MM.1S (cell line): Measurements from ENCODE around the gene ZMIZ1.

Experiments
- DNase-seq: peaks from one replicate; pipeline ENCODE4 v3.0.0-alpha.2; 2015
- H2AFZ ChIP-seq: fragments of 300-600 bp; sonication (generic); 2 replicates; pipeline ENCODE4 v1.6.0; 2016; ENCODE audit warnings: antibody characterized with exemption, low read length
- H3F3A ChIP-seq: fragments of 300-600 bp; sonication (generic); 2 replicates; pipeline ENCODE4 v1.6.1; 2016; ENCODE audit warnings: mild to moderate bottlenecking, antibody characterized with exemption, low read length, moderate library complexity, mixed read lengths; ENCODE audit not compliant: insufficient read depth
- H3K27ac ChIP-seq: fragments of 300-600 bp; sonication (generic); 2 replicates; pipeline ENCODE4 v1.5.1; 2016; ENCODE audit warnings: mild to moderate bottlenecking, low read length
- H3K27me3 ChIP-seq: fragments of 300-600 bp; sonication (generic); replicated peaks from 2 replicates; pipeline ENCODE4 v1.6.0; 2016; ENCODE audit warnings: low read length; ENCODE audit not compliant: insufficient read depth
- H3K36me3 ChIP-seq: fragments of 300-600 bp; sonication (generic); replicated peaks from 2 replicates; pipeline ENCODE4 v1.6.1; 2016; ENCODE audit warnings: mild to moderate bottlenecking, low read length, mixed read lengths; ENCODE audit not compliant: insufficient read depth
- H3K4me1 ChIP-seq: fragments of 300-600 bp; sonication (generic); 2 replicates; pipeline ENCODE4 v1.6.1; 2016; ENCODE audit warnings: low read length, mixed read lengths
- H3K4me2 ChIP-seq: fragments of 300-600 bp; sonication (generic); 2 replicates; pipeline ENCODE4 v1.6.0; 2016; ENCODE audit warnings: low read depth, low read length
- H3K4me3 ChIP-seq: fragments of 300-600 bp; sonication (generic); 2 replicates; pipeline ENCODE4 v1.5.1; 2016; ENCODE audit warnings: low read length, mixed read lengths
- H3K79me2 ChIP-seq: fragments of 300-600 bp; sonication (generic); 2 replicates; pipeline ENCODE4 v1.6.1; 2016; ENCODE audit warnings: mixed run types, low read length, mixed read lengths
- H3K9ac ChIP-seq: fragments of 300-600 bp; sonication (generic); 2 replicates; pipeline ENCODE4 v1.6.1; 2016; ENCODE audit warnings: low read length, mixed read lengths
- H3K9me2 ChIP-seq: fragments of 300-600 bp; sonication (generic); replicated peaks from 2 replicates; pipeline ENCODE4 v1.6.1; 2016; ENCODE audit warnings: mild to moderate bottlenecking, low read length, mixed read lengths; ENCODE audit not compliant: insufficient read depth
- H3K9me3 ChIP-seq: fragments of 300-600 bp; sonication (generic); replicated peaks from 2 replicates; pipeline ENCODE4 v1.6.1; 2016; ENCODE audit warnings: mild to moderate bottlenecking, low read length, mixed read lengths; ENCODE audit not compliant: insufficient read depth
- H4K20me1 ChIP-seq: fragments of 300-600 bp; sonication (generic); 2 replicates; pipeline ENCODE4 v1.6.1; 2016; ENCODE audit warnings: mild to moderate bottlenecking, low read length, moderate library complexity, mixed read lengths; ENCODE audit not compliant: insufficient read depth
- EZH2 ChIP-seq: fragments of 300-600 bp; sonication (generic); optimal IDR thresholded peaks from 2 replicates; pipeline ENCODE3; 2017; ENCODE audit warnings: low read depth, mild to moderate bottlenecking, antibody characterized with exemption, low read length, mixed read lengths
- EZH2phosphoT487 ChIP-seq: fragments of 300-600 bp; sonication (generic); IDR thresholded peaks from 2 replicates; pipeline ENCODE4 v1.6.1; 2018; ENCODE audit warnings: antibody characterized with exemption, low read length
- TF ChIP-seq, protein P1 (sequence below): fragments of 300-600 bp; sonication (generic); IDR thresholded peaks from 2 replicates; pipeline ENCODE4 v1.5.1; 2016; ENCODE audit warnings: antibody characterized with exemption, low read length, mixed read lengths

The ZMIZ1 gene

DNA sequence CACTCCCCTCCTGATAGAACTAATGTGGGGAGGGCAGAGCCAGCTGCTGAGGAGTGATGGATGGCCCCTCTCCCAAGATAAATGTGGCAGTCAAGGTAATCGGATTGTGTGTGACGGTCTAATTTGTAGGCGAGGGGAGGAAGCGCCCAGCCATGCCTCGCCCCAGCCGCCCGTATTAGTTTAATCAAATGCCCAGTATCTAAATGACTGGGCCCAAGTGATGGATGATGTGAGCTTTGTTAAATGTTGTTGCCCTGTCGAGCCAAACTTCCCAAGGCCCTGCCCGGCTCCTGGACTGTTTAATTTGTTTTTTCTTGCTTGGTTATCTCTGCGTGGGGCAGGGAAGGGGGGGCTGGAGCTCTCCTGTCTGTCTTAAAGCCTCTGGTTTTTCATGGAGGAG is 190.1 kb downstream of the ZMIZ1 start:
- peaks cover 89% of the 10 kb centered on the region for H3K79me2 ChIP-seq
- H3F3A ChIP-seq: peaks cover 40% of the 10 kb centered on the region

DNA sequence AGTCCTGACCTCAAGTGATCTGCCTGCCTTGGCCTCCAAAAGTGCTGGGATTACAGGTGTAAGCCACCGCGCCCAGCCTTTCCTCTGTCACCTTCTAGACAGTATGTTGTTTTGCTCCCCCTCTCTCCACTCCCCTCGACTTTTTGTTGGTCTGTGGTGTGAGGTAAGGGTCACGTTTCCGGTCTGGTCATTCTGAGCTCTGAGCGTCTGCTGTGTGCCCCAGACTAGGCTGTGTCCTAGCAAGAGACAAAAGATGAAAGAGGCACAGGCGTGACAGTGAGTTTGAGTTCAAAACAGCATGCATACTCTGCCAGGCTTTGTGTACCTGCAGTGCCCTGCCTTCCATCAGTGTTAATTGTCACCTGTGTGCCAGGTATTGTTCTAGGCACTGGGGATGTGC is 191.1 kb downstream of the ZMIZ1 start:
- Histone ChIP-seq H3K9ac (peak overlapping the region; percentile 12; the same call in 1 of the 2 replicates), H3K27ac (peak overlapping the region; percentile 55), H3K4me3 (no peak overlapping the region), H3K79me2 (peaks cover 92% of the 10 kb centered on the region), H3K9me3 (no peaks in the 10 kb centered on the region), H3K4me1 (peaks cover 68% of the 10 kb centered on the region), H3K4me2 (peak overlapping the region; percentile 60), H2AFZ (no peak overlapping the region), H3K27me3 (no peaks in the 10 kb centered on the region), H3K36me3 (no peaks in the 10 kb centered on the region), H3K9me2 (no peaks in the 10 kb centered on the region), H3F3A (peaks cover 30% of the 10 kb centered on the region), H4K20me1 (peaks cover 3% of the 10 kb centered on the region)
- DNase-seq: peak; percentile 94
- TF ChIP-seq EZH2phosphoT487: no peak
- no peak for TF ChIP-seq EZH2
- TF ChIP-seq, protein P1, sequence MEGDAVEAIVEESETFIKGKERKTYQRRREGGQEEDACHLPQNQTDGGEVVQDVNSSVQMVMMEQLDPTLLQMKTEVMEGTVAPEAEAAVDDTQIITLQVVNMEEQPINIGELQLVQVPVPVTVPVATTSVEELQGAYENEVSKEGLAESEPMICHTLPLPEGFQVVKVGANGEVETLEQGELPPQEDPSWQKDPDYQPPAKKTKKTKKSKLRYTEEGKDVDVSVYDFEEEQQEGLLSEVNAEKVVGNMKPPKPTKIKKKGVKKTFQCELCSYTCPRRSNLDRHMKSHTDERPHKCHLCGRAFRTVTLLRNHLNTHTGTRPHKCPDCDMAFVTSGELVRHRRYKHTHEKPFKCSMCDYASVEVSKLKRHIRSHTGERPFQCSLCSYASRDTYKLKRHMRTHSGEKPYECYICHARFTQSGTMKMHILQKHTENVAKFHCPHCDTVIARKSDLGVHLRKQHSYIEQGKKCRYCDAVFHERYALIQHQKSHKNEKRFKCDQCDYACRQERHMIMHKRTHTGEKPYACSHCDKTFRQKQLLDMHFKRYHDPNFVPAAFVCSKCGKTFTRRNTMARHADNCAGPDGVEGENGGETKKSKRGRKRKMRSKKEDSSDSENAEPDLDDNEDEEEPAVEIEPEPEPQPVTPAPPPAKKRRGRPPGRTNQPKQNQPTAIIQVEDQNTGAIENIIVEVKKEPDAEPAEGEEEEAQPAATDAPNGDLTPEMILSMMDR: no peak

More for the DNA sequence above, 190.1 kb downstream of the ZMIZ1 start:
- peaks cover 77% of the 10 kb centered on the region for H3K4me1 ChIP-seq
- peaks cover 3% of the 10 kb centered on the region for H4K20me1 ChIP-seq
- no peaks in the 10 kb centered on the region for H3K27me3 ChIP-seq
- DNase-seq: no peak
- no peaks in the 10 kb centered on the region for H3K36me3 ChIP-seq
- no peak overlapping the region for H2AFZ ChIP-seq
- no peaks in the 10 kb centered on the region for H3K9me3 ChIP-seq
- TF ChIP-seq, protein P1: no peak
- no peak for TF ChIP-seq EZH2
- TF ChIP-seq EZH2phosphoT487: no peak
- H3K9ac ChIP-seq: no peak overlapping the region
- H3K9me2 ChIP-seq: no peaks in the 10 kb centered on the region
- H3K27ac ChIP-seq: peak overlapping the region; percentile 55; the same call in 1 of the 2 replicates
- H3K4me2 ChIP-seq: peak overlapping the region; percentile 60; the same call in 1 of the 2 replicates
- no peak overlapping the region for H3K4me3 ChIP-seq

DNA sequence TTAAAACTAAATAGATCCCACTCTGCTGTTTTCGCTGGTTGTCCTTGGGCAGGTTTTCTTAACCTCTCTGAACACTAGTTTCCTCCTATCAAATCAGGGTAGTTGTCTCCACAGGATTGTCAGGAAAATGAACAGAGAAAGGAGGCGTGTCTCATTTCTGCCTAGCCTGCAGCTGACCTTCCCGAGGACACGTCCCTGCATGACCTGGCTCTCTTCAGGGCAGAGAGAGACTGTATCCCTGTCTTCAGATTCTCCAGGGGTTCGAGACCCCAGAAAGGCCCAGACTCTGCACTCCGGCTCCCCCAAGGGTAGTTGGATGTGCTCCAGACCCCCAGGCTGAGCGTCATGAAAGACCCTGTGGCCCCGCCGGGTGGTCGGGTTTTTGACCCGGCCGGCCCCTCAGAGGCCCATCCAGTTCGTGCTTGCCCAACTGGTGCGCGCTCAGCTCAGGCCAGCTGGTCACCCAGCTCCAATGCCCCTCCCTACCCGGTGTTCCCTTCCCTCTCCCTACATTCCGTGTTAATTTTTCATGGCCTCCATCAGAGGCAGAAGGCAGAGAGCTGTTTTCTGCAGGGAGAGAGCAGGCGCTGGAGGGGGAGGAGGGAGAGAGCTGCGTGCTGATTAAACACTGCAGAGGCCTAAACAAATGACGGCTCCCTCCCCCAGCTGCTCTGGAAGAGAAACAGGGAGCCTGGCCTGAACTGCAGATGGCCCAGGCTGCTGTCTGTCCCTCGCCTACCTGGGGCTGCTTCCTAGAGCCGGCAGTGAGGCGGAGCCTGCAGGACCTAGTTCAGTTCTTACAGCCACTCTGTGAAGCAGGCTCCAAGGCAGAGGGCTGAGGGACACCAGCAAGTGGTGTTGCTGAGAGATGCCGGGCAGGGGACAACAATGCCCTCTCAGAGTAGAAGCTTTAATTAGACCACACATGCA is 192.3 kb downstream of the ZMIZ1 start:
- H3K4me1 ChIP-seq: peaks cover 65% of the 10 kb centered on the region
- peaks cover 10% of the 10 kb centered on the region for H4K20me1 ChIP-seq
- H3K79me2 ChIP-seq: peaks cover 96% of the 10 kb centered on the region
- H3F3A ChIP-seq: peaks cover 20% of the 10 kb centered on the region
- H3K9ac ChIP-seq: no peak overlapping the region
- peak overlapping the region; percentile 12; the same call in 1 of the 2 replicates for H3K4me2 ChIP-seq
- H3K4me3 ChIP-seq: no peak overlapping the region
- no peak overlapping the region for H2AFZ ChIP-seq
- no peaks in the 10 kb centered on the region for H3K27me3 ChIP-seq
- no peak for TF ChIP-seq EZH2
- TF ChIP-seq, protein P1: no peak
- DNase-seq: peak; percentile 47
- no peak overlapping the region for H3K27ac ChIP-seq
- H3K36me3 ChIP-seq: no peaks in the 10 kb centered on the region
- H3K9me3 ChIP-seq: no peaks in the 10 kb centered on the region
- H3K9me2 ChIP-seq: no peaks in the 10 kb centered on the region
